GM21528 (cell line): ENCODE measurements around the gene COMMD3.
"Not testable (repeated sequence)": the region's sequence is repeated elsewhere in the genome, so short reads cannot be mapped to it uniquely, and the experiment has no call there.

Source experiments
- ATAC-seq: cut with Tn5 transposase; IDR thresholded peaks from one replicate; pipeline ENCODE4 v1.9.1; 2021; ENCODE audit warnings: mild to moderate bottlenecking, moderate library complexity; ENCODE audit not compliant: unreplicated experiment, low FRiP score

The COMMD3 gene

GRCh38 chr10:22316286-22317075 is at the start of gene COMMD3:
COMMD3 (plus strand) TSS chr10:22316388; CDS start chr10:22316418, 30 bp downstream.
- ATAC-seq, result peak; percentile 61

GRCh38 chr10:22268503-22268902 is 47.7 kb upstream of the COMMD3 start:
- no peak for ATAC-seq

GRCh38 chr10:22271786-22272185 is 44.4 kb upstream of the COMMD3 start:
- no peak for ATAC-seq

GRCh38 chr10:22278441-22278782 is 37.8 kb upstream of the COMMD3 start:
- no peak for ATAC-seq

- ATAC-seq, result no peak
Observed at GRCh38 chr10:22280078-22280477, 36.1 kb upstream of the COMMD3 start.

- ATAC-seq, result no peak
Observed at GRCh38 chr10:22285130-22285529, 31.1 kb upstream of the COMMD3 start.

GRCh38 chr10:22293747-22294404 is 22.3 kb upstream of the COMMD3 start:
- no peak for ATAC-seq

- no peak for ATAC-seq
Observed at GRCh38 chr10:22294694-22295093, 21.5 kb upstream of the COMMD3 start.

GRCh38 chr10:22301193-22301592 is 15.0 kb upstream of the COMMD3 start:
- no peak for ATAC-seq

- ATAC-seq, result no peak
Observed at GRCh38 chr10:22303461-22303860, 12.7 kb upstream of the COMMD3 start.

- ATAC-seq, result no peak
Observed at GRCh38 chr10:22305721-22306120, 10.5 kb upstream of the COMMD3 start.

GRCh38 chr10:22308390-22308789 is 7.8 kb upstream of the COMMD3 start:
- ATAC-seq, result no peak

- ATAC-seq, result no peak
Observed at GRCh38 chr10:22309180-22310000, 6.8 kb upstream of the COMMD3 start.

GRCh38 chr10:22310012-22310411 is 6.2 kb upstream of the COMMD3 start:
- not testable (repeated sequence) for ATAC-seq

- ATAC-seq, result no peak
Observed at GRCh38 chr10:22310928-22311327, 5.3 kb upstream of the COMMD3 start.

- no peak for ATAC-seq
Observed at GRCh38 chr10:22314852-22315251, 1.3 kb upstream of the COMMD3 start.

- ATAC-seq, result peak; percentile 31
Observed at GRCh38 chr10:22315455-22316285, 518 bp upstream of the COMMD3 start.

GRCh38 chr10:22317076-22317370 is 835 bp downstream of the COMMD3 start:
- ATAC-seq, result peak; percentile 31

- no peak for ATAC-seq
Observed at GRCh38 chr10:22317771-22318565, 1.8 kb downstream of the COMMD3 start.

GRCh38 chr10:22318772-22319171 is 2.6 kb downstream of the COMMD3 start:
- no peak for ATAC-seq
